ENCODE measurements around the gene SPOCK1.

Gene SPOCK1

DNA sequence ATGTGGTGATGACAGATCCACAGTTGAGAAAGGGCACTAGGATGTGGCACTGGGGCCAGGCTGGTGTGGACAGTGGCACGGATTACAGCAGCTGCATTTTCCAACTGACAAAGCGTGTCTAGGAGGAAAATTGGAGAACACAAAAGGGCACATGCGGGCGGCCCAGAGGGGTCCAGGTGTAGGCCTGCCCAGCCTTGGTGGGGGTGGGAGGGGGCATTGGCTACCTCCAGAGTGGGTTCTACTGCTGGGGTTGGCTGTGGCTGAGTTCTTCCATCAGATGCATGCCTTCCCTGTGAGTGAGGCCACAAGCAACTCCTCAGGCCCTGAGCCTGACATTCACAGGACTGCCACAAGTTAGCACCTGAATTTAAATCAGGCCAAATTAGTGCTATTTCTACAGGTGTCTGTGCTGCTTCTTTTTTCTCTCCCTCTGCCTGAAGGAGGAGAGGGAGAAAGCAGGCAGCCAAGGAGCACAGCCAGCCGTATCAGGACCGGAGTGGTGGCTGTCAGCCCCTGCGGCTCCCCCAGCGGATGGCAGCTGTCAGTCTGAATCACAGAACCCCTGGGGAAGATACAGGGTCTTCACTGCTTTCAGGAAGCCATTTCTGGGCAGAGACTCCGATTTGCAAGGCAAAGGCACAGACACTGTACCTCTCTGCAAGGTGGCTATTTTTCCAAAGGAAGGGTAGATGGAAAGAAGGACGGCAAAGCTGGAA lies 464.2 kb downstream of the SPOCK1 start:
- Mint-ChIP-seq H3K4me1 (no peaks in the 10 kb centered on the region), H3K27me3 (no peaks in the 10 kb centered on the region), H3K9me3 (no peaks in the 10 kb centered on the region), H3K36me3 (no peaks in the 10 kb centered on the region), H3K4me3 (no peak overlapping the region), H3K27ac (no peak overlapping the region)
- DNase-seq: no peak
- CTCF ChIA-PET: no interaction called here

DNA sequence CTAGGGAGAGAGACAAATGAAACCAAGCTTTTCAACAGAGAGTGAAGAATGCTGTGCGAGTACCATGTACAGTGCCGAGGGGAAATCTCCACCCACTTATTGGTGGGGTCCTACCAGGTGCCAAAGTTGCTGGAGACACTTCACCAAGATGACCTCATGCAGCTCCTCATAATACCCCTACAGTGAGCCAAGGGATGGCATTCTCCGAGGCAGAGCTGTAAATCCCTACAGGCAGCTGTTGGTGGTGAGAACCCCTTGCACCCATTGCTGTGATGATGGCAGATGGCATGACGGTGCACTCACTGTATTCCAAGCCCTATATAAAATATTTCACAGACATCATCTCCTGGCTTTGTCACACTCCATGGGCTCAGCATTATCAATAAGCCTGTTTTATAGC lies 464.9 kb downstream of the SPOCK1 start:
- Mint-ChIP-seq H3K4me1 (no peaks in the 10 kb centered on the region), H3K27ac (no peak overlapping the region), H3K36me3 (no peaks in the 10 kb centered on the region), H3K4me3 (no peak overlapping the region), H3K27me3 (no peaks in the 10 kb centered on the region), H3K9me3 (no peaks in the 10 kb centered on the region)
- DNase-seq: no peak
- CTCF ChIA-PET: no interaction called here

DNA sequence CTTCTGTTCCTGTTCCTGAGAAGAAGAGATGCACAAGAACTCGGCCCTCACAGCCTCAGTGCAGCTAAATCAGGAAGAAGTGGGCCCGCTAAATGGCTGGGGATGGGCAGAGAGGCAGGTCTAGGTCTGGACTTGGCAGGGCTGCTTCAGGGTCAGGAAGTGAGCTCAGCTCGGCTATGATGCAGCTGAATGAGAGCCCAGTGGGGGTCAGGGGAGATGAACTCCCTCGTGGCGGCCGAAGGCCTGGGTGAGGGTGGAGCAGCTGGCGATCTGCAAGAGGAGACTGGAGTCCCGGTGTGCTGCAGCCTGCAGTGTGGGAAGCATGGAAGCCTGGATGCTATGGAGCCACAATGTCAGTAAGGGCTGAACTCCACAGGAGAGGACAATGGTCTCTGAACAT lies 466.2 kb downstream of the SPOCK1 start:
- H3K27me3 Mint-ChIP-seq: no peaks in the 10 kb centered on the region
- H3K4me1 Mint-ChIP-seq: no peaks in the 10 kb centered on the region
- no peak overlapping the region for H3K27ac Mint-ChIP-seq
- no peak overlapping the region for H3K4me3 Mint-ChIP-seq
- DNase-seq: no peak
- H3K36me3 Mint-ChIP-seq: no peaks in the 10 kb centered on the region
- CTCF ChIA-PET: no interaction called here
- H3K9me3 Mint-ChIP-seq: no peaks in the 10 kb centered on the region

DNA sequence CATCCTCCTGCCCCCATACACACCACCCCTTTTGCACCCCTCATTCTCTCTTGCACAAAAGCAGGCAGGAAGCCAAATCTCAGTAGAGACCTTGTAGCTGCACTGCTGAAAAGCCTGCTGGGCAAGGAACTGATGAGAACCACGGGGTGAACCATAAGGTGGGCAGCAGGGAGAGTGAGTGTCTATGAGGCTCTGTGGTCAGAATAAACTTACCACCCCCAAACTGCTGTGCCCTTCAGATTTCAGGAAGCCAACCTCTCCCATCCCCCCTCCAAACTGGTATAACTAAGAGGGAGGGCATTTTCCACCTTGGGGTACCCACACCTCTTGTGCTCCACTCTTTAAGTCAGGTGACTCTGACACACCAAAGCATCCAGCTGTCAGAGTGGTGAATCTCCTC lies 471.4 kb downstream of the SPOCK1 start:
- Mint-ChIP-seq H3K27ac (no peak overlapping the region), H3K9me3 (no peaks in the 10 kb centered on the region), H3K4me3 (no peak overlapping the region), H3K27me3 (no peaks in the 10 kb centered on the region), H3K4me1 (no peaks in the 10 kb centered on the region), H3K36me3 (no peaks in the 10 kb centered on the region)
- DNase-seq: no peak
- CTCF ChIA-PET: no interaction called here

DNA sequence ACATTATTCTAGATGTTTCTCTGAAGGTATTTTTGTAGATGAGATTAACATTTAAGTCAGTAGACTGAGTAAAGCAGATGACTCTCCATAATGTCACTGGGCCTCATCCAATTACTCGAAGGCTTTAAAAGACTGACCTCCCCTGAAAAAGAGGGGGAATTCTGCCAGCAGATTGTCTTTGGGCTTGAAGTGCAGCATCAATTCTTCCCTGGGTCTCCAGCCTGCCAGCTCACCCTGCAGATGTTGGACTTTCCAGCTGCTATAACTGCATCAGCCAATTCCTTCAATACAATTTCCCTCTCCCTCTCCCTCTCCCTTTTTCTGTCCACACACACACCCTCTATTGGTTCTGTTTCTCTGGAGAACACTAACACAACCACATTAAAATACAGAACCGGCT lies 472.8 kb downstream of the SPOCK1 start:
- H3K27me3 Mint-ChIP-seq: no peaks in the 10 kb centered on the region
- CTCF ChIA-PET: no interaction called here

DNA sequence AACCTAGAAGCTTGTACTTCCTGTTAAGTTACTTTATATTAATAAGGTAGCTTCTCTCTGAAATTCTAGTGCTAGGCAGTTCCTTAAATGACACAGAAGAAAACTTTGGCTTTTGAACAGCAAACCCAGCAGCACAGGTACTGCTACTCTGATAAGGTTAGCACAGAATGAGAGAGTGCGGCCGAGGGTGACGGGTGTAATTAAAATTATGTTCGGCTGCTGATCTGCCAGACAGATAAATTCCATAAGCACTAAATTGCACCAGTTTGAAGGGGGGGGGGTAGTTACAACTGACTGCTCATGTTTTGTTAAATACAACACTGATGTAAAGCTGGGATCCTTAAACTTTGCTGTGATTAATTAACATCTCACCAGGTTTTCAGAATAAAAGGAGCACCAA lies 475.1 kb downstream of the SPOCK1 start:
- no peaks in the 10 kb centered on the region for H3K27me3 Mint-ChIP-seq
- H3K4me3 Mint-ChIP-seq: no peak overlapping the region
- no peaks in the 10 kb centered on the region for H3K36me3 Mint-ChIP-seq
- H3K4me1 Mint-ChIP-seq: no peaks in the 10 kb centered on the region
- H3K27ac Mint-ChIP-seq: no peak overlapping the region
- H3K9me3 Mint-ChIP-seq: no peaks in the 10 kb centered on the region
- CTCF ChIA-PET: interaction anchor here (0.6 kb wide), 1 partner anchor 16 kb away, joined by 3 read pairs; no protein-coding TSS in a partner anchor
- DNase-seq: no peak

More for the DNA sequence above, 472.8 kb downstream of the SPOCK1 start:
- DNase-seq: no peak
- Mint-ChIP-seq H3K27ac (no peak overlapping the region), H3K36me3 (no peaks in the 10 kb centered on the region), H3K4me3 (no peak overlapping the region), H3K4me1 (no peaks in the 10 kb centered on the region), H3K9me3 (no peaks in the 10 kb centered on the region)

DNA sequence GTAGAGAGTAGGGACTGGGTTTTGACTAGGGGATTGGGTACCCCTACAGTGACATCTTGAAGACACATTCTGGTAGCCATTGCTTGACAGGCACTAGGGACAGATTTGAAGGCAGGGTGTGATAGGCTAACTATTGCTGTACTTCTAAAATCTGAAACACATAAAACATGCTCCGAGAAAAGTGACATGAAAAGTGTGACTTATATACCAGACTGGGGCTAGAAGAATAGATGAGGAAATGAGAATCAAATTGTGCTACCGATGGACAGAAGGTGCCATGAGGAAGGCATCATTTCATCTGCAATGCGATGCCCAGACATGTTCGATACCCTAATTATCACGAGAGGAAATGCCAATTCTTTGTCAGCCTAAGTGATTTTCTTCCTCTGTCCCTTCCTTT lies 475.8 kb downstream of the SPOCK1 start:
- H3K9me3 Mint-ChIP-seq: no peaks in the 10 kb centered on the region
- no peak overlapping the region for H3K27ac Mint-ChIP-seq
- no peak for DNase-seq
- H3K36me3 Mint-ChIP-seq: no peaks in the 10 kb centered on the region
- no peaks in the 10 kb centered on the region for H3K4me1 Mint-ChIP-seq
- no peaks in the 10 kb centered on the region for H3K27me3 Mint-ChIP-seq
- CTCF ChIA-PET: no interaction called here
- H3K4me3 Mint-ChIP-seq: no peak overlapping the region

DNA sequence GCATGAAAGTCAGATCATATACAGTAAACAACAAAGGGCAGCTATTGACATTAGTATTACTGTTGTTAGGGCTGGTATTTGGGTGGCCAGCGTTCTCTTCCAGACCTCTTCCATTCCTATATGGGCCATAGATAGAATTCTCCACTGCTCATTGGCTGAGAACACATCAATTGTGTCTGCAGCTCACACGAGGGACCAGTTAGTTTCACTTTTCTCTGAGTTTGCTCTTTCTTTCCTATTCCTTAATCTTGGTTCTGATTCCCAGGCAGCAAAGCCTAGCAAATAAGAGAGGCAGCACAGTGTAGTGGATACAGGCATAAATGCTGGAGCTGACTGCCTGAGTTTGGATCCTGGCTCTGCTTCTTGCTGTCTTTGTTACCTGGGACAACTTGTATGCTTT lies 476.4 kb downstream of the SPOCK1 start:
- Mint-ChIP-seq H3K4me1 (no peaks in the 10 kb centered on the region), H3K4me3 (no peak overlapping the region), H3K27me3 (no peaks in the 10 kb centered on the region), H3K36me3 (no peaks in the 10 kb centered on the region), H3K27ac (no peak overlapping the region), H3K9me3 (no peaks in the 10 kb centered on the region)
- CTCF ChIA-PET: interaction anchor here (1.6 to 1.7 kb wide), 2 partner anchors 10 kb away, joined by 3 to 4 read pairs; no protein-coding TSS in a partner anchor
- no peak for DNase-seq

DNA sequence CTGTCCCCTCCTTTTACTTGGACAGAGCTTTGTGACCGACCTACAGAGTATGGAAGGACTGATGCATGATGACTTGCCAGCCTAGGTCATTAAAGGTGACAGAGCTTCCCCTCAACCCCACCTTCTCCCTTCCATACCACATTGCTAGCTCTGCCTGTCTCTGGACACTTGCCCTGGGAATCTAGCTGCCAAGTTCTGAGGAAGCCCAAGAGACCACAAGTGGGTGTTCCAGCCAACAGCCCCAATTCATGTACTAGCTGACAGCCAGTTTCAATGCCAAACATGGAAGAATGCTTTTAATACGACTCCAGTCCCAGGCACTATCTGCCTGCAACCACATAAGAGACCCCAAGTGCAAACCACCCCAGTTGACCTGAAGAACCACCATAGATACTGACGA lies 477.1 kb downstream of the SPOCK1 start:
- H3K4me3 Mint-ChIP-seq: no peak overlapping the region

DNA sequence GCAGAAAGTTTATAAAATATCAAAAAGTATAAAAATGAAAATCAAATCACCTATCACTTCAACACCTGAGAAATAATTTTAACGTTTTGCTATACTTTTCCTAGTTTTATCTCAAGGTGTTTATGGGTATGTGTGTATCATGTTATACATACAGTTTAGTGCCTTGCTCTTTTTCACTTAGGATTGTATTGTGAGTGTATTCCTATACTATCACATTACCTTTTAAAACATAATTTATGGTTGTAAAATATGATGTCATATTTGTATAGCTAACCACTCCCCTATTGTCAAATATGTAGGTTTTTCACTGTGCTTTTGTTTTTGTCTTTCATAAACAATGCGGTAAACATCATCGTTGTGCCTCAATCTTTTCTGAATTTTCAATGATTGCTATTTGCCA lies 479.9 kb downstream of the SPOCK1 start:
- CTCF ChIA-PET: no interaction called here
- DNase-seq: no peak
- Mint-ChIP-seq H3K4me3 (no peak overlapping the region), H3K27me3 (no peaks in the 10 kb centered on the region), H3K27ac (no peak overlapping the region), H3K36me3 (no peaks in the 10 kb centered on the region), H3K9me3 (no peaks in the 10 kb centered on the region), H3K4me1 (no peaks in the 10 kb centered on the region)

More for the DNA sequence above, 477.1 kb downstream of the SPOCK1 start:
- H3K9me3 Mint-ChIP-seq: no peaks in the 10 kb centered on the region
- CTCF ChIA-PET: interaction anchor here (1.6 to 1.7 kb wide), 2 partner anchors 10 kb away, joined by 3 to 4 read pairs; no protein-coding TSS in a partner anchor
- no peak for DNase-seq
- no peaks in the 10 kb centered on the region for H3K4me1 Mint-ChIP-seq
- H3K36me3 Mint-ChIP-seq: no peaks in the 10 kb centered on the region
- no peak overlapping the region for H3K27ac Mint-ChIP-seq
- H3K27me3 Mint-ChIP-seq: no peaks in the 10 kb centered on the region

DNA sequence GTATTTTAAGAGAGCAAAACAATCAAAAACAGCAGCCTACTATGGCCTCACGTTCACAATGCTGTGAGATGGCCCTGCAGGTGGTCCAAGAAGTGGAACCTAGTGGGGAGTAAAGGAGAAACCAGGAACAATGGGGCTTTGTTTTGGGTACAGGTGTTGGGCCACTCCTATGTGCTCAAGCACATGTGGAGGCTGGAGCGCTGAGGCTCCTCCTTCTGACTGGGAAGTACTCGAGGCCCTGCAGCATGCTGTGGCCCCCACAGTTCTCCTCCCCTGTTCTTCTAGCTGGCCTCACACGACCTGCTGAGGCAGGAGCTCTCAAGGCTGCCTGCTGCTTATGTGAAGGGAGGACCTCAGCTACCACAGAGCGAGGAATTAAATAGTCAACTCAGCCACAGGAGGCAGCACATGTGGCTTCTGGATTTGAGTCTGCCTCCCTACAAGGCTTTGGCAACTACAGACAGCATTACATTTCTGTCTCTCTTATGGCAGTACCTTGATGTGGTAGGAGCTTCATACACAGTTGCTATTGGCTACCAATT lies 482.3 kb downstream of the SPOCK1 start:
- Mint-ChIP-seq H3K27ac (no peak overlapping the region), H3K4me1 (no peaks in the 10 kb centered on the region), H3K36me3 (no peaks in the 10 kb centered on the region), H3K27me3 (no peaks in the 10 kb centered on the region), H3K9me3 (no peaks in the 10 kb centered on the region), H3K4me3 (no peak overlapping the region)
- DNase-seq: no peak
- CTCF ChIA-PET: no interaction called here

DNA sequence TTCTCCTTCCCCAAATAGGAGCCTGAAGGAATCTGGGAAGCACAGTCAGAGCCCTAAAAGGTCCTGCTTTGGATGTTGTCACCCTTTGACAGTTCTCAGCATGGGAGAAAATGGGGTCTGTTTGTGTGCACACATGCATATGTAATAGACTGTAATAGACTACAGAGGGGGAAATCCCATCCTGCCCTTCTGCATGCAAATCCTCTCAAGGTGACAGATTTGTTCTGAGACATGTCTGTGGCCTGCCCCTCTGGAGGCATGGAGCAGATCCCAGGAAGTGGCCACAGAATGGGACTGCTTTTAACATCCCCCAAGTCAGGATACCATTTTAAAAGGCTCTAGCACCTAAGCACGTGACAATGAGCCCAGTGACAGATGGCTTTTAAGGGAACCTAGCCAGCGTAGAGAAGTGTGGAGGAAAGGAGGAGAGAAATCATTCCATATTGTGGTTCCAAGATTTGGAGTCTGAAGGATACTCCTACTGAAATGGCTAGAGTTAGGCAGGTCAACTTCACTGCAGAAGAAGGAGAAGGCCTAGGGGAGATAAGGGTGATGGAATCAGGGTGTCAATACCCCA lies 483.5 kb downstream of the SPOCK1 start:
- no peaks in the 10 kb centered on the region for H3K9me3 Mint-ChIP-seq

DNA sequence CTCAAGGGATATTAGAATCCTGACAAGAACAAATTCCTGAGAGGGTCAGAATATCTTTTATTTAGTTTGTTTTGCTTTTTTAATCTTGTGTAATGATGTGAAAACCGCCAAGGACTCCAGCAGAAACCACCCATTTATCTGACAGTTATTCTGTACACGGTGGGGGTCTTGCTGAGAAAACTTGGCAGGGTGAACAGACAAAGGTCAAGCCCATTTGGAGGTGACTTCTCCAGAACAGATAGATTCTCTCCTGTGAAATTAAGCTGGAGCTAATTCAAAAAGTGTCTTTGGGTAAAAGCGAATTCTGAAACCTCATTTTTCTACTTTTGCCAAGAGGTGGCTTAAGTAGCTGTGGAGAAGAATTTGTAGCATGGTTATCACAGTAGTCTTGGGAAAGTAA lies 484.4 kb downstream of the SPOCK1 start:
- Mint-ChIP-seq H3K36me3 (no peaks in the 10 kb centered on the region), H3K27me3 (no peaks in the 10 kb centered on the region), H3K4me3 (no peak overlapping the region), H3K4me1 (no peaks in the 10 kb centered on the region), H3K9me3 (no peaks in the 10 kb centered on the region), H3K27ac (no peak overlapping the region)
- CTCF ChIA-PET: no interaction called here
- no peak for DNase-seq

More for the DNA sequence above, 483.5 kb downstream of the SPOCK1 start:
- Mint-ChIP-seq H3K27ac (no peak overlapping the region), H3K27me3 (no peaks in the 10 kb centered on the region), H3K4me3 (no peak overlapping the region), H3K36me3 (no peaks in the 10 kb centered on the region), H3K4me1 (no peaks in the 10 kb centered on the region)
- DNase-seq: no peak
- CTCF ChIA-PET: no interaction called here

DNA sequence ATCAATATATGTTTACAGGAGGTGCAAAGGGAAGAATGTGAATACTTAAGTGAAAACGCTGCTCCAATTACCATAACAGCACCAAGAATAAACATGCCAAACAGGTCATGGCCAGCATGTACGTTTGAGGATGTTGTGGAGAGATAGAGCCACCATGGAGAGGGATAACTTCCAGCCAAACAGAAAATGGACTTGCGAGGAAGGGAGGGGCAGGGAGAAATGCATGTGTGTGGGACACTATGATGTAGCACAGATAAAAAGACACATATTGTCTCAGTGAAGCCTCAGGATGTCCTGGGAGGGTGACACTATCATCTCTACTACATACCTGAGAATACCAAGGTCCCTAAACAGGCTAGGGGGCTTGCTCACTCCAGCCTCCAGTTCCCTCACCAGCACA lies 488.9 kb downstream of the SPOCK1 start:
- CTCF ChIA-PET: no interaction called here
- no peaks in the 10 kb centered on the region for H3K4me1 Mint-ChIP-seq

DNA sequence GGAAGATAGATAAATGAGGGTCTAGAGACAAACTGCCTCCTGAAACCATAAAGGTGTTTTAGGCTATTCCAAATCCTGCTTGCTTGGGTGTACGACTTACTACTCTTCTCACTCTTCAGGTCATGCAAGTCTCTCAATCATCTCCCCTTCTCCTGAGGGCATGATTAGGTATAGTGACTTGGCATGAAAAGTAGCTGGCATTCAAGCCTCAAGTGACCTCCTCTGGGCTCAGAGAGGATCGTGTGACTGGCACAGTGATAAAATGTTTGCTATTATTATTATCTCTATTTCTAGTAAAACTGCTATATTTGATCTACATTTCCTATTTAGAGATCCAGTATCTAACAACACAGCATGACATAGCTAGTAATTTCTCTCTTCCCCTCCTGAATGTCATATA lies 494.8 kb downstream of the SPOCK1 start:
- no peaks in the 10 kb centered on the region for H3K4me1 Mint-ChIP-seq
- no peaks in the 10 kb centered on the region for H3K9me3 Mint-ChIP-seq
- no peak overlapping the region for H3K27ac Mint-ChIP-seq
- CTCF ChIA-PET: no interaction called here
- no peaks in the 10 kb centered on the region for H3K27me3 Mint-ChIP-seq
- no peak overlapping the region for H3K4me3 Mint-ChIP-seq
- no peaks in the 10 kb centered on the region for H3K36me3 Mint-ChIP-seq
- DNase-seq: no peak

More for the DNA sequence above, 488.9 kb downstream of the SPOCK1 start:
- Mint-ChIP-seq H3K4me3 (no peak overlapping the region), H3K27ac (no peak overlapping the region), H3K9me3 (no peaks in the 10 kb centered on the region), H3K27me3 (no peaks in the 10 kb centered on the region), H3K36me3 (no peaks in the 10 kb centered on the region)
- DNase-seq: no peak

Data from activated naive CD4-positive, alpha-beta T cell treated with anti-CD3 and anti-CD28 coated beads, Interleukin-2, amount 10 ng/mL, durations not matched to agents 7 days and 5 days (primary cell).